HCT116 (cell line): ENCODE measurements around the gene CLTC. TPM values are rescaled to one million over a fixed set of nuclear protein-coding genes. Genes with fewer than 3 reads are reported as not detected.

Source experiments
- ATAC-seq: fragments of 200-7000 bp; cut with Tn5 transposase; 2 replicates; pipeline ENCODE4 v1.9.1; 2020; ENCODE audit warnings: mild to moderate bottlenecking, moderate library complexity
- BruUV-seq: library from RNA; stranded (reverse); fragments of 400-500 nt; replicated peaks from 2 replicates; lab custom pipeline; 2021; lab: Mats Ljungman, UMichigan
- CTCF ChIA-PET: fragments of 300-600 bp; sonication (Branson Sonifier 250); formaldehyde crosslinking; loops from one replicate; lab custom pipeline; 2021; ENCODE audit warnings: antibody characterized with exemption; lab: Charles Lee
- POLR2A ChIA-PET: fragments of 300-600, 350-600 bp; sonication (Branson Sonifier 250); formaldehyde crosslinking; loops from one replicate; lab custom pipeline; 2021; ENCODE audit warnings: antibody characterized with exemption; lab: Charles Lee
- RAD21 ChIA-PET, 2 experiments: fragments of 300-600 bp; sonication (Branson Sonifier 250); formaldehyde crosslinking; loops; one replicate each; lab custom pipeline; 2023; ENCODE audit warnings: low total read pairs in 2 of 2; ENCODE audit not compliant: uncharacterized antibody in 2 of 2, unreplicated experiment in 2 of 2, low non-redundant PET in 1 of 2; lab: Charles Lee
- DNase-seq: peaks from one replicate; pipeline ENCODE4 v3.0.0-alpha.2; 2010; ENCODE audit warnings: low read depth, low spot score
- H2AFZ ChIP-seq: fragments of 200-600 bp; shearing (Covaris generic), sonication (generic); 2 replicates; pipeline ENCODE4 v1.6.1; 2017; ENCODE audit warnings: low read depth, mixed run types, mixed read lengths, antibody characterized with exemption, low read length; ENCODE audit not compliant: poor library complexity, severe bottlenecking
- H3K27ac ChIP-seq: 2 replicates; pipeline ENCODE4 v1.5.1; 2012; ENCODE audit warnings: low read depth, low read length
- H3K27me3 ChIP-seq: fragments of 200-600 bp; sonication (generic); 2 replicates; pipeline ENCODE4 v1.6.1; 2016; ENCODE audit warnings: mixed run types, low read length, mixed read lengths; ENCODE audit not compliant: insufficient read depth
- H3K36me3 ChIP-seq, 2 experiments: fragments of 200-500 bp in 1 of 2; fragments of 200-600 bp in 1 of 2; sonication (Bioruptor generic) in 1 of 2; sonication (generic) in 1 of 2; 2 replicates each; pipeline versions ENCODE4 v1.5.1 to v1.6.1; 2014 to 2016; ENCODE audit warnings: low read length in 2 of 2, inconsistent platforms in 1 of 2, mixed read lengths in 1 of 2, mixed run types in 1 of 2; ENCODE audit not compliant: insufficient read depth in 2 of 2, control insufficient read depth in 1 of 2
- H3K4me1 ChIP-seq, 2 experiments: fragments of 200-600 bp in 1 of 2; sonication (generic) in 1 of 2; 2 replicates each; pipeline versions ENCODE4 v1.5.1 to v1.6.1; 2012 to 2017; ENCODE audit warnings: low read length in 2 of 2, inconsistent platforms in 1 of 2, mild to moderate bottlenecking in 1 of 2, mixed read lengths in 1 of 2, mixed run types in 1 of 2, moderate library complexity in 1 of 2; ENCODE audit not compliant: insufficient read depth in 2 of 2, control insufficient read depth in 1 of 2
- H3K4me2 ChIP-seq: fragments of 200-600 bp; sonication (generic); 2 replicates; pipeline ENCODE4 v1.6.1; 2017; ENCODE audit warnings: mixed run types, low read length, mixed read lengths
- H3K4me3 ChIP-seq, 2 experiments: fragments of 200-600 bp in 1 of 2; sonication (generic) in 1 of 2; replicated peaks in 1 of 2; 2 replicates each; pipeline ENCODE4 v1.5.1; 2011 to 2016; ENCODE audit warnings: low read length in 2 of 2, control low read depth in 1 of 2, low read depth in 1 of 2, mild to moderate bottlenecking in 1 of 2, mixed read lengths in 1 of 2, mixed run types in 1 of 2
- H3K79me2 ChIP-seq: fragments of 200-600 bp; sonication (generic); 2 replicates; pipeline ENCODE4 v1.6.1; 2017; ENCODE audit warnings: mild to moderate bottlenecking, mixed run types, low read length, moderate library complexity, mixed read lengths; ENCODE audit not compliant: insufficient read depth
- H3K9ac ChIP-seq: fragments of 200-600 bp; sonication (generic); 2 replicates; pipeline ENCODE4 v1.6.1; 2016; ENCODE audit warnings: low read length, mixed read lengths
- H3K9me2 ChIP-seq: fragments of 200-600 bp; sonication (generic), shearing (Covaris generic); 2 replicates; pipeline ENCODE4 v1.6.1; 2017; ENCODE audit warnings: mixed run types, mild to moderate bottlenecking, moderate library complexity; ENCODE audit not compliant: insufficient read depth
- H3K9me3 ChIP-seq, 2 experiments: fragments of 200-500 bp in 1 of 2; fragments of 200-600 bp in 1 of 2; sonication (Bioruptor generic) in 1 of 2; sonication (generic) in 1 of 2; 2 replicates each; pipeline ENCODE4 v1.6.1; 2014 to 2017; ENCODE audit warnings: low read length in 2 of 2, mixed read lengths in 2 of 2, inconsistent platforms in 1 of 2, low read depth in 1 of 2, mild to moderate bottlenecking in 1 of 2, mixed run types in 1 of 2, moderate library complexity in 1 of 2; ENCODE audit not compliant: control insufficient read depth in 1 of 2, insufficient read depth in 1 of 2
- H4K20me1 ChIP-seq: fragments of 200-600 bp; sonication (generic), shearing (Covaris generic); 2 replicates; pipeline ENCODE4 v1.6.1; 2017; ENCODE audit warnings: mixed run types, mild to moderate bottlenecking, moderate library complexity; ENCODE audit not compliant: insufficient read depth
- CBX3 ChIP-seq: IDR thresholded peaks from 2 replicates; pipeline ENCODE4 v1.6.1; 2012; ENCODE audit warnings: low read depth
- ELF1 ChIP-seq: IDR thresholded peaks from 2 replicates; pipeline ENCODE4 v1.6.1; 2012; ENCODE audit warnings: low read depth, borderline replicate concordance
- EZH2phosphoT487 ChIP-seq: fragments of 200-600 bp; IDR thresholded peaks from 2 replicates; pipeline ENCODE4 v1.6.1; 2018; ENCODE audit warnings: antibody characterized with exemption, borderline replicate concordance
- POLR2AphosphoS5 ChIP-seq: IDR thresholded peaks from 2 replicates; pipeline ENCODE4 v1.6.1; 2011; ENCODE audit warnings: mild to moderate bottlenecking, low read depth, low read length, moderate library complexity
- SP1 ChIP-seq: IDR thresholded peaks from 2 replicates; pipeline ENCODE4 v1.6.1; 2012; ENCODE audit warnings: low read depth
- SRF ChIP-seq: IDR thresholded peaks from 2 replicates; pipeline ENCODE4 v1.6.1; 2012; ENCODE audit warnings: low read depth
- TCF7L2 ChIP-seq: IDR thresholded peaks from 2 replicates; pipeline ENCODE4 v1.7.0; 2011; ENCODE audit warnings: borderline replicate concordance, inconsistent platforms; ENCODE audit not compliant: insufficient read depth, insufficient read length; ENCODE audit errors: extremely low read depth
- ZFX ChIP-seq: fragments of 450-650 bp; IDR thresholded peaks from 2 replicates; pipeline ENCODE4 v1.6.1; 2017
- intact Hi-C: fragments of 100-400 bp; cut with micrococcal nuclease; formaldehyde crosslinking; loops from 2 replicates; pipeline ENCODE4 v1.10.0; 2022
- total RNA-seq: library from RNA; stranded (reverse); gene quantifications from one replicate; pipeline ENCODE4 v1.2.1, GENCODE V29; 2021; ENCODE audit not compliant: unreplicated experiment
- TF ChIP-seq, protein P1 (sequence below): IDR thresholded peaks from 2 replicates; pipeline ENCODE4 v1.6.1; 2011; ENCODE audit warnings: mild to moderate bottlenecking, low read length, moderate library complexity; ENCODE audit not compliant: insufficient replicate concordance; ENCODE audit errors: extremely low read depth

The CLTC gene
- total RNA-seq, 1 experiment from 2014 or later, result 351 TPM

DNA sequence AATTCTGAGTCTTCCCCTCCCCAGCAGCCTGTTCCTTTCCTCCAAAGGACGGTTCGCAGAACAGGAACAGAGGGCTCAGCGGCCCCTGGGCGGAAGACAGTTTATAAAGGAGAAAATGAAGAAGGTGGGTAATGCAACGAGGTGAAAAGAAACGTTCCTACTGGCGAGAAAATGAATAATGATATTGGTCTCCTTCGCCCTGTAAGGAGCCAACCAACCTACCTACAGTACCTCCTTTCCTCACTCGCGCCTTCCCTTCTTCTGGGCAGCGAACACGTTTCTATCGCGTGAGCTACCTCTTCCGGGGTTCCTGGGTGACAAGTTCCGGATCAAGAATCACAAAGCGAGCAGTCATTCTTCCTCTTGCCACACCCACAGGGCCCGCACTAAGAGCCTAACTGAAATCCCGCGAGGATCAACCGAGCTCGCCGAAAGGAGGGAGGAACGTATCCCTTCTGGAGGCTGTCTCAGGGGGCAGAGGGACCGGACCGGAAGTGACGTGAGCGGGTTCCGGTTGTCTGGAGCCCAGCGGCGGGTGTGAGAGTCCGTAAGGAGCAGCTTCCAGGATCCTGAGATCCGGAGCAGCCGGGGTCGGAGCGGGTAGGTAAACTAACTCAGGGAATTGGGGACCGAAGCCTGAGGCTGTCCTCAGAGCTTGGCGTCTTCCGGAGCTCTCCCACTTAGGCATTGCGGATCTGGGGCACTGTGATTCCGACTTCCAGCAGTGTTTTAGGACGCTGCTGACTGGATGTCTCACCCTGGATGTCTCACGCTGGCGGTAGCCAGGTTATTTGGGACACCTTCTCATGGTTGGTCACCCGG is 87.7 kb downstream of the CLTC start, which contains the start of the genes PTRH2 and VMP1 (continued):
- TF ChIP-seq TCF7L2 (peak; percentile 74), POLR2AphosphoS5 (peak; percentile 94), SP1 (peak; percentile 82), SRF (peak; percentile 60; the same call in 1 of the 2 replicates), EZH2phosphoT487 (no peak)

DNA sequence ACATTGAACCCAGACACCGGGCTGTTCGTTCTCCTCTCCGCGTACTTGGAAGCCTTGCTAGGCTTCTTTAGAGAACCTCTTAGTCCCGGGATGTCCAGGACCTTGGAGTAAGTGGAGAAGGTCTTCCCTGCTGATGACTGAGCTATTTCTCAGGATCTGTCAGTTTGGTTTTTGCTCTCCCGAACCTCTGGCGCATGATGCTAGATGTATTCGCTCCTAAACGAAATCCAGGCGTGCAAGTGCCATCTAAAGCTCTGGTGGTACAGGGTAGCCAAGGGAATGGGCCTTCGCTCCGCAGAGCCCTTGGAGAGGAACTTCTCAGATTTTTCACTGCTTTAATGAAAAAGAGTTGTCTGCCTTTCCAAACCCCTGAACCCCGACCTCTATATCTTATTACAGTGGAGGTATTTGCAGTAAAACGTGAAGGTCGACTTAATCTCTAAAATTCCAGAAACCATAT is 88.3 kb downstream of the CLTC start:
- BruUV-seq, result no TSS peak
- intact Hi-C loops, result no loop called here
- TF ChIP-seq CBX3 (no peak), SP1 (no peak), TCF7L2 (no peak), ZFX (0 out of 2 replicates have a peak, but pooled peaks have one; percentile 17), ELF1 (no peak)
- TF ChIP-seq, protein P1, sequence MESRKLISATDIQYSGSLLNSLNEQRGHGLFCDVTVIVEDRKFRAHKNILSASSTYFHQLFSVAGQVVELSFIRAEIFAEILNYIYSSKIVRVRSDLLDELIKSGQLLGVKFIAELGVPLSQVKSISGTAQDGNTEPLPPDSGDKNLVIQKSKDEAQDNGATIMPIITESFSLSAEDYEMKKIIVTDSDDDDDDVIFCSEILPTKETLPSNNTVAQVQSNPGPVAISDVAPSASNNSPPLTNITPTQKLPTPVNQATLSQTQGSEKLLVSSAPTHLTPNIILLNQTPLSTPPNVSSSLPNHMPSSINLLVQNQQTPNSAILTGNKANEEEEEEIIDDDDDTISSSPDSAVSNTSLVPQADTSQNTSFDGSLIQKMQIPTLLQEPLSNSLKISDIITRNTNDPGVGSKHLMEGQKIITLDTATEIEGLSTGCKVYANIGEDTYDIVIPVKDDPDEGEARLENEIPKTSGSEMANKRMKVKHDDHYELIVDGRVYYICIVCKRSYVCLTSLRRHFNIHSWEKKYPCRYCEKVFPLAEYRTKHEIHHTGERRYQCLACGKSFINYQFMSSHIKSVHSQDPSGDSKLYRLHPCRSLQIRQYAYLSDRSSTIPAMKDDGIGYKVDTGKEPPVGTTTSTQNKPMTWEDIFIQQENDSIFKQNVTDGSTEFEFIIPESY, result no peak
- Histone ChIP-seq H3K9ac (peak overlapping the region; percentile 97), H3K9me2 (no peaks in the 10 kb centered on the region), H3K27me3 (no peaks in the 10 kb centered on the region), H3K79me2 (peaks cover 99% of the 10 kb centered on the region), H3K4me2 (peak overlapping the region; percentile 83), H3K27ac (peak overlapping the region; percentile 87), H3K4me1 (peaks cover 19 to 40% of the 10 kb centered on the region in 2 experiments; a peak in 3 of 4 replicates), H3K36me3 (peaks cover 4 to 7% of the 10 kb centered on the region in 2 experiments; a peak in 2 of 4 replicates), H2AFZ (no peak overlapping the region), H3K4me3 (peak overlapping the region; percentile 89 to 95), H4K20me1 (peaks cover 43% of the 10 kb centered on the region), H3K9me3 (no peaks in the 10 kb centered on the region)
- ChIA-PET POLR2A (interaction anchor here (0.7 to 1.7 kb wide), 20 partner anchors 10 to 397 kb away, joined by 3 to 18 read pairs (median 5); partner anchors contain the start of genes CLTC and RNFT1), RAD21 (interaction anchor here (0.5 to 1.1 kb wide), 3 partner anchors 89 to 382 kb away, joined by 3 read pairs; no protein-coding TSS in a partner anchor), CTCF (interaction anchor here (0.8 to 2.5 kb wide), 6 partner anchors 38 to 397 kb away, joined by 3 to 16 read pairs (median 4); no protein-coding TSS in a partner anchor)
- 0 out of 2 replicates have a peak, but pooled peaks have one; percentile 0 for ATAC-seq
- DNase-seq, result no peak
